ENCODE data around the gene YEATS2.
"Not testable (repeated sequence)": the region's sequence is repeated elsewhere in the genome, so short reads cannot be mapped to it uniquely, and the experiment has no call there.

The YEATS2 gene

GRCh38 chr3:183718012-183718411, 20.4 kb downstream of the YEATS2 start:
- DNase-seq, result no peak

GRCh38 chr3:183725387-183725786, 27.8 kb downstream of the YEATS2 start:
- DNase-seq, result no peak

- DNase-seq, result no peak
These were observed 30.6 kb downstream of the YEATS2 start for GRCh38 chr3:183728204-183728603.

- no peak for DNase-seq
These were observed 32.8 kb downstream of the YEATS2 start for GRCh38 chr3:183730361-183730760.

- DNase-seq, result no peak
These were observed 34.0 kb downstream of the YEATS2 start for GRCh38 chr3:183731611-183732010.

- DNase-seq, result no peak
These were observed 36.0 kb downstream of the YEATS2 start for GRCh38 chr3:183733553-183733952.

GRCh38 chr3:183734750-183735494, 37.3 kb downstream of the YEATS2 start:
- peak; percentile 29 for DNase-seq

- DNase-seq, result no peak
These were observed 39.5 kb downstream of the YEATS2 start for GRCh38 chr3:183737116-183737515.

GRCh38 chr3:183740154-183740553, 42.6 kb downstream of the YEATS2 start:
- DNase-seq, result not testable (repeated sequence)

GRCh38 chr3:183743231-183743630, 45.6 kb downstream of the YEATS2 start:
- DNase-seq, result no peak

- peak; percentile 59 for DNase-seq
These were observed 47.9 kb downstream of the YEATS2 start for GRCh38 chr3:183745300-183746098.

GRCh38 chr3:183754052-183754451, 56.5 kb downstream of the YEATS2 start:
- no peak for DNase-seq

GRCh38 chr3:183762304-183762703, 64.7 kb downstream of the YEATS2 start:
- DNase-seq, result no peak

- DNase-seq, result peak; percentile 69
These were observed 67.5 kb downstream of the YEATS2 start for GRCh38 chr3:183764847-183765731.

- no peak for DNase-seq
These were observed 68.5 kb downstream of the YEATS2 start for GRCh38 chr3:183766107-183766506.

GRCh38 chr3:183766745-183767606, 69.4 kb downstream of the YEATS2 start:
- peak; percentile 68 for DNase-seq

GRCh38 chr3:183768114-183768513, 70.5 kb downstream of the YEATS2 start:
- no peak for DNase-seq

GRCh38 chr3:183769453-183769852, 71.9 kb downstream of the YEATS2 start:
- DNase-seq, result no peak

- DNase-seq, result peak; percentile 69
These were observed 77.0 kb downstream of the YEATS2 start for GRCh38 chr3:183774631-183775030.

GRCh38 chr3:183775781-183776180, 78.2 kb downstream of the YEATS2 start:
- no peak for DNase-seq

- DNase-seq, result not testable (repeated sequence)
These were observed 78.9 kb downstream of the YEATS2 start for GRCh38 chr3:183776451-183776850.

- no peak for DNase-seq
These were observed 79.5 kb downstream of the YEATS2 start for GRCh38 chr3:183777016-183777618.

Data from fibroblast of skin of right biceps (primary cell).